Measurements from ENCODE around the gene MYO7B. TPM values are rescaled to one million over a fixed set of nuclear protein-coding genes. Genes with fewer than 3 reads are reported as not detected.

MYO7B gene
- total RNA-seq, 1 donor, result under 0.01 TPM

GRCh38 chr2:127498386-127498785, 37.1 kb upstream of the MYO7B start:
- peaks cover 3% of the 10 kb centered on the region for H4K20me1 ChIP-seq (ENCODE audit: insufficient read depth, low read length)
- H3K9me3 ChIP-seq (ENCODE audit: low read depth, low read length), result no peaks in the 10 kb centered on the region
- H2AFZ ChIP-seq (ENCODE audit: low read length), result no peak overlapping the region
- H3K27ac ChIP-seq (ENCODE audit: low read depth, low read length), result peak overlapping the region; percentile 31
- TF ChIP-seq CTCF (IDR thresholded peaks at IDR 0.05; ENCODE audit: extremely low read depth, low read depth, low read length), result no peak
- peak; percentile 15 for DNase-seq (ENCODE audit: insufficient read length, low spot score, missing footprints)
- H3K36me3 ChIP-seq (ENCODE audit: insufficient read depth, low read length), result peaks cover 74% of the 10 kb centered on the region
- no peak overlapping the region for H3K4me2 ChIP-seq (ENCODE audit: insufficient read depth, low read length)
- no peaks in the 10 kb centered on the region for H3K4me1 ChIP-seq (ENCODE audit: insufficient read depth, low read length)
- no peaks in the 10 kb centered on the region for H3K27me3 ChIP-seq (ENCODE audit: insufficient read depth, low read length)
- no peak overlapping the region for H3K4me3 ChIP-seq (ENCODE audit: insufficient read depth, low read length)
- H3K79me2 ChIP-seq (ENCODE audit: insufficient read depth, low read length), result peaks cover 5% of the 10 kb centered on the region

- no peak for TF ChIP-seq CTCF (IDR thresholded peaks at IDR 0.05; ENCODE audit: extremely low read depth, low read depth, low read length)
- Histone ChIP-seq H2AFZ (ENCODE audit: low read length) (no peak overlapping the region), H4K20me1 (ENCODE audit: insufficient read depth, low read length) (peaks cover 5% of the 10 kb centered on the region), H3K4me2 (ENCODE audit: insufficient read depth, low read length) (no peak overlapping the region), H3K27ac (ENCODE audit: low read depth, low read length) (no peak overlapping the region), H3K4me1 (ENCODE audit: insufficient read depth, low read length) (peaks cover 32% of the 10 kb centered on the region), H3K27me3 (ENCODE audit: insufficient read depth, low read length) (no peaks in the 10 kb centered on the region), H3K79me2 (ENCODE audit: insufficient read depth, low read length) (peaks cover 45% of the 10 kb centered on the region), H3K9me3 (ENCODE audit: low read depth, low read length) (no peaks in the 10 kb centered on the region), H3K4me3 (ENCODE audit: insufficient read depth, low read length) (no peak overlapping the region), H3K36me3 (ENCODE audit: insufficient read depth, low read length) (peaks cover 65% of the 10 kb centered on the region)
- no peak for DNase-seq (ENCODE audit: insufficient read length, low spot score, missing footprints)
Observed at GRCh38 chr2:127503491-127503890, 32.0 kb upstream of the MYO7B start.

GRCh38 chr2:127504552-127505430, 30.7 kb upstream of the MYO7B start:
- H3K36me3 ChIP-seq (ENCODE audit: insufficient read depth, low read length), result peaks cover 55% of the 10 kb centered on the region
- H3K4me3 ChIP-seq (ENCODE audit: insufficient read depth, low read length), result no peak overlapping the region
- no peak for TF ChIP-seq CTCF (IDR thresholded peaks at IDR 0.05; ENCODE audit: extremely low read depth, low read depth, low read length)
- peak overlapping the region; percentile 75 for H3K27ac ChIP-seq (ENCODE audit: low read depth, low read length)
- no peaks in the 10 kb centered on the region for H3K27me3 ChIP-seq (ENCODE audit: insufficient read depth, low read length)
- DNase-seq (ENCODE audit: insufficient read length, low spot score, missing footprints), result peak; percentile 41
- no peaks in the 10 kb centered on the region for H3K9me3 ChIP-seq (ENCODE audit: low read depth, low read length)
- H3K4me1 ChIP-seq (ENCODE audit: insufficient read depth, low read length), result peaks cover 38% of the 10 kb centered on the region
- H3K79me2 ChIP-seq (ENCODE audit: insufficient read depth, low read length), result peaks cover 51% of the 10 kb centered on the region
- H3K4me2 ChIP-seq (ENCODE audit: insufficient read depth, low read length), result peak overlapping the region; percentile 6
- peak overlapping the region; percentile 25 for H2AFZ ChIP-seq (ENCODE audit: low read length)
- H4K20me1 ChIP-seq (ENCODE audit: insufficient read depth, low read length), result peaks cover 5% of the 10 kb centered on the region

- Histone ChIP-seq H3K27ac (ENCODE audit: low read depth, low read length) (peak overlapping the region; percentile 88), H3K4me2 (ENCODE audit: insufficient read depth, low read length) (no peak overlapping the region), H2AFZ (ENCODE audit: low read length) (no peak overlapping the region), H4K20me1 (ENCODE audit: insufficient read depth, low read length) (peaks cover 5% of the 10 kb centered on the region), H3K27me3 (ENCODE audit: insufficient read depth, low read length) (no peaks in the 10 kb centered on the region), H3K36me3 (ENCODE audit: insufficient read depth, low read length) (peaks cover 39% of the 10 kb centered on the region), H3K79me2 (ENCODE audit: insufficient read depth, low read length) (peaks cover 68% of the 10 kb centered on the region), H3K4me3 (ENCODE audit: insufficient read depth, low read length) (no peak overlapping the region), H3K4me1 (ENCODE audit: insufficient read depth, low read length) (peaks cover 38% of the 10 kb centered on the region), H3K9me3 (ENCODE audit: low read depth, low read length) (no peaks in the 10 kb centered on the region)
- DNase-seq (ENCODE audit: insufficient read length, low spot score, missing footprints), result no peak
- no peak for TF ChIP-seq CTCF (IDR thresholded peaks at IDR 0.05; ENCODE audit: extremely low read depth, low read depth, low read length)
Observed at GRCh38 chr2:127506510-127506909, 29.0 kb upstream of the MYO7B start.
